Vagina (tissue), 2 donors: ENCODE measurements around the gene PRKCQ.

ENCODE experiments used
- POLR2A ChIP-seq, 2 donors: fragments of 450-650 bp; IDR thresholded peaks; one replicate each; pipeline ENCODE4 v1.6.1; 2017; ENCODE audit warnings: antibody characterized with exemption in 2 of 2, mild to moderate bottlenecking in 2 of 2, moderate library complexity in 2 of 2
- POLR2AphosphoS5 ChIP-seq, 2 donors: sonication (generic); formaldehyde crosslinking; IDR thresholded peaks; one replicate each; pipeline ENCODE4 v1.9.0; 2017; ENCODE audit warnings: antibody characterized with exemption in 2 of 2, mild to moderate bottlenecking in 2 of 2, low read depth in 1 of 2; ENCODE audit not compliant: insufficient read depth in 1 of 2
- TF ChIP-seq, protein P1 (sequence below), 3 experiments: fragments of 450-650 bp in 2 of 3; fragments of 200-600 bp in 1 of 3; sonication (generic) in 1 of 3; IDR thresholded peaks; one replicate each; pipeline ENCODE4 v1.5.1; 2017 to 2019; ENCODE audit warnings: antibody characterized with exemption in 3 of 3, mild to moderate bottlenecking in 2 of 3, moderate library complexity in 2 of 3

DNA sequence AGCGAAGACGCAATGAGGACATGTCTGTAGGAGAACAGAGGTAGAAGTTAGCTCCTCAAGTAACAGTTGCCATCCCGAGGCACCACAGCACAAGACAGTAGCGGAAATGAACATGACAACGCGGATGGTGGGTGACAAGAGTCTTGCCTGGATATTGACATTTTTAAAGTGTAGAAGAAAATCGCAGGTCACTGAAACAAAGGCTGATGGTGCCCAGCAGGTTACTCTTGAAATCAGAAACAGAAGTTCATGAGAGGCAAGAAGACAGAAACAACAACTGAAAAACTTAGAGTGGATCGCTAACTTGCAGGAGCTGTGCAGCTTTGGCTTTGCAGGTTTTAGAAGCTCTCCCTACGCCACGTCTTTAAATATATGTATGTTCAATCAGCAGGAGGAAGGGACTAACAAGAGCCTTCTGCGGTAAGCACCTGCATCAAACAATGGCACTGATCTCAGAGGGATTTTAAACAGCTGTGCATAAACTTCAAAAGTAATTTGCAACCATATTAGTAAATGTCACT is 1.8 kb downstream of the PRKCQ start:
- TF ChIP-seq, protein P1, sequence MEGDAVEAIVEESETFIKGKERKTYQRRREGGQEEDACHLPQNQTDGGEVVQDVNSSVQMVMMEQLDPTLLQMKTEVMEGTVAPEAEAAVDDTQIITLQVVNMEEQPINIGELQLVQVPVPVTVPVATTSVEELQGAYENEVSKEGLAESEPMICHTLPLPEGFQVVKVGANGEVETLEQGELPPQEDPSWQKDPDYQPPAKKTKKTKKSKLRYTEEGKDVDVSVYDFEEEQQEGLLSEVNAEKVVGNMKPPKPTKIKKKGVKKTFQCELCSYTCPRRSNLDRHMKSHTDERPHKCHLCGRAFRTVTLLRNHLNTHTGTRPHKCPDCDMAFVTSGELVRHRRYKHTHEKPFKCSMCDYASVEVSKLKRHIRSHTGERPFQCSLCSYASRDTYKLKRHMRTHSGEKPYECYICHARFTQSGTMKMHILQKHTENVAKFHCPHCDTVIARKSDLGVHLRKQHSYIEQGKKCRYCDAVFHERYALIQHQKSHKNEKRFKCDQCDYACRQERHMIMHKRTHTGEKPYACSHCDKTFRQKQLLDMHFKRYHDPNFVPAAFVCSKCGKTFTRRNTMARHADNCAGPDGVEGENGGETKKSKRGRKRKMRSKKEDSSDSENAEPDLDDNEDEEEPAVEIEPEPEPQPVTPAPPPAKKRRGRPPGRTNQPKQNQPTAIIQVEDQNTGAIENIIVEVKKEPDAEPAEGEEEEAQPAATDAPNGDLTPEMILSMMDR (IDR thresholded peaks at IDR 0.05) = no peak
- TF ChIP-seq POLR2AphosphoS5 (IDR thresholded peaks at IDR 0.05; ENCODE audit: insufficient read depth in 1 of 2, low read depth in 1 of 2) = no peak
- no peak for TF ChIP-seq POLR2A (IDR thresholded peaks at IDR 0.05)
